DND-41 (cell line): ENCODE data around the gene TAP1.
"Not testable (repeated sequence)": the region's sequence is repeated elsewhere in the genome, so short reads cannot be mapped to it uniquely, and the experiment has no call there.

Source experiments
- EZH2 ChIP-seq: IDR thresholded peaks from 3 replicates; pipeline ENCODE4 v1.6.1; 2012; ENCODE audit warnings: borderline replicate concordance, low read depth, mild to moderate bottlenecking, moderate library complexity, low read length, inconsistent platforms; ENCODE audit not compliant: severe bottlenecking
- TF ChIP-seq, protein P1 (sequence below): IDR thresholded peaks from 2 replicates; pipeline ENCODE4 v1.5.1; 2012; ENCODE audit warnings: borderline replicate concordance, low read length, moderate library complexity, mild to moderate bottlenecking; ENCODE audit not compliant: poor library complexity, severe bottlenecking; ENCODE audit errors: extremely low read depth

DNA sequence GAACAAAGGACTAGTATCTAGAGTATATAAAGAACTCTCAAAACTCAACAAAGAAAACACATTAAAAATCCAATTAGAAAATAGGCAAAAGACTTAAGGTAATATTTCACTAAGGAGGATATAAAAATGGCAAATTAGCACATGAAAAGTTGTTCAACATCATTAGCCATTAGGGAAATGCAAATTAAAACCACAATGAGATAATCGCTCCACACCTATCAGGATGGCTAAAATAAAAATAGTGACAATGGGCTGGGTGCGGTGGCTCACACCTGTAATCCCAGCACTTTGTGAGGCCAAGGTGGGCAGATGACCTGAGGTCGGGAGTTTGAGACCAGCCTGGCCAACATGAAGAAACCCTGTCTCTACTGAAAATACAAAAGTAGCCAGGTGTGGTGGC is 27.5 kb upstream of the TAP1 start:
- TF ChIP-seq, protein P1, sequence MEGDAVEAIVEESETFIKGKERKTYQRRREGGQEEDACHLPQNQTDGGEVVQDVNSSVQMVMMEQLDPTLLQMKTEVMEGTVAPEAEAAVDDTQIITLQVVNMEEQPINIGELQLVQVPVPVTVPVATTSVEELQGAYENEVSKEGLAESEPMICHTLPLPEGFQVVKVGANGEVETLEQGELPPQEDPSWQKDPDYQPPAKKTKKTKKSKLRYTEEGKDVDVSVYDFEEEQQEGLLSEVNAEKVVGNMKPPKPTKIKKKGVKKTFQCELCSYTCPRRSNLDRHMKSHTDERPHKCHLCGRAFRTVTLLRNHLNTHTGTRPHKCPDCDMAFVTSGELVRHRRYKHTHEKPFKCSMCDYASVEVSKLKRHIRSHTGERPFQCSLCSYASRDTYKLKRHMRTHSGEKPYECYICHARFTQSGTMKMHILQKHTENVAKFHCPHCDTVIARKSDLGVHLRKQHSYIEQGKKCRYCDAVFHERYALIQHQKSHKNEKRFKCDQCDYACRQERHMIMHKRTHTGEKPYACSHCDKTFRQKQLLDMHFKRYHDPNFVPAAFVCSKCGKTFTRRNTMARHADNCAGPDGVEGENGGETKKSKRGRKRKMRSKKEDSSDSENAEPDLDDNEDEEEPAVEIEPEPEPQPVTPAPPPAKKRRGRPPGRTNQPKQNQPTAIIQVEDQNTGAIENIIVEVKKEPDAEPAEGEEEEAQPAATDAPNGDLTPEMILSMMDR = not testable (repeated sequence)
- TF ChIP-seq EZH2 = not testable (repeated sequence)
